C1 segment of cervical spinal cord (tissue), 14 donors: ENCODE results near the gene TMEM81.

ENCODE experiments used
- DNase-seq, 14 donors: peaks; one replicate each; lab custom pipeline; 2025; lab: John Stamatoyannopoulos, UW

TMEM81 gene

GRCh38 chr1:205084360-205084759, at the start of gene TMEM81:
Gene TMEM81, minus strand, starts transcription at chr1:205084460. Its CDS starts 140 bp downstream, at chr1:205084320.
- DNase-seq: no peak

GRCh38 chr1:205133287-205133686, 49.0 kb upstream of the TMEM81 start:
- DNase-seq: no peak

- DNase-seq: no peak
Observed at GRCh38 chr1:205129447-205130029, 45.3 kb upstream of the TMEM81 start.

GRCh38 chr1:205128050-205128449, 43.8 kb upstream of the TMEM81 start:
- DNase-seq: no peak

GRCh38 chr1:205127646-205128045, 43.4 kb upstream of the TMEM81 start:
- no peak for DNase-seq

- no peak for DNase-seq
Observed at GRCh38 chr1:205124726-205125125, 40.5 kb upstream of the TMEM81 start.

GRCh38 chr1:205122489-205122882, 38.2 kb upstream of the TMEM81 start:
- peak in 1 of 14 donors; percentile 18 for DNase-seq

- DNase-seq: peak; percentile 28 to 95 (median 89)
Observed at GRCh38 chr1:205121660-205122488, 37.6 kb upstream of the TMEM81 start, which contains the start of gene RBBP5. Gene RBBP5, minus strand, starts transcription at chr1:205121978. Its CDS starts 105 bp downstream, at chr1:205121873.

- DNase-seq: no peak
Observed at GRCh38 chr1:205118752-205119151, 34.5 kb upstream of the TMEM81 start.

- no peak for DNase-seq
Observed at GRCh38 chr1:205111354-205111753, 27.1 kb upstream of the TMEM81 start.

- DNase-seq: no peak
Observed at GRCh38 chr1:205109711-205110110, 25.5 kb upstream of the TMEM81 start.

- DNase-seq: no peak
Observed at GRCh38 chr1:205109269-205109668, 25.0 kb upstream of the TMEM81 start.

GRCh38 chr1:205108464-205108863, 24.2 kb upstream of the TMEM81 start:
- no peak for DNase-seq

GRCh38 chr1:205107327-205107726, 23.1 kb upstream of the TMEM81 start:
- no peak for DNase-seq

- DNase-seq: no peak
Observed at GRCh38 chr1:205102404-205102803, 18.1 kb upstream of the TMEM81 start.

GRCh38 chr1:205098242-205098641, 14.0 kb upstream of the TMEM81 start:
- no peak for DNase-seq

- DNase-seq: no peak
Observed at GRCh38 chr1:205095422-205095821, 11.2 kb upstream of the TMEM81 start.

- DNase-seq: peak in 1 of 14 donors; percentile 56
Observed at GRCh38 chr1:205091043-205091740, 6.9 kb upstream of the TMEM81 start.

- DNase-seq: no peak
Observed at GRCh38 chr1:205088341-205088740, 4.1 kb upstream of the TMEM81 start.

- DNase-seq: no peak
Observed at GRCh38 chr1:205082431-205082830, 1.8 kb downstream of the TMEM81 start.

GRCh38 chr1:205077934-205078311, 6.3 kb downstream of the TMEM81 start:
- DNase-seq: no peak

- no peak for DNase-seq
Observed at GRCh38 chr1:205077158-205077933, 6.9 kb downstream of the TMEM81 start.
